ENCODE data around the gene FBXW4. TPM values are rescaled to one million over a fixed set of nuclear protein-coding genes. Genes with fewer than 3 reads are reported as not detected.

The FBXW4 gene
- total RNA-seq, 1 experiment from 2014 or later, result 38.2 TPM

DNA sequence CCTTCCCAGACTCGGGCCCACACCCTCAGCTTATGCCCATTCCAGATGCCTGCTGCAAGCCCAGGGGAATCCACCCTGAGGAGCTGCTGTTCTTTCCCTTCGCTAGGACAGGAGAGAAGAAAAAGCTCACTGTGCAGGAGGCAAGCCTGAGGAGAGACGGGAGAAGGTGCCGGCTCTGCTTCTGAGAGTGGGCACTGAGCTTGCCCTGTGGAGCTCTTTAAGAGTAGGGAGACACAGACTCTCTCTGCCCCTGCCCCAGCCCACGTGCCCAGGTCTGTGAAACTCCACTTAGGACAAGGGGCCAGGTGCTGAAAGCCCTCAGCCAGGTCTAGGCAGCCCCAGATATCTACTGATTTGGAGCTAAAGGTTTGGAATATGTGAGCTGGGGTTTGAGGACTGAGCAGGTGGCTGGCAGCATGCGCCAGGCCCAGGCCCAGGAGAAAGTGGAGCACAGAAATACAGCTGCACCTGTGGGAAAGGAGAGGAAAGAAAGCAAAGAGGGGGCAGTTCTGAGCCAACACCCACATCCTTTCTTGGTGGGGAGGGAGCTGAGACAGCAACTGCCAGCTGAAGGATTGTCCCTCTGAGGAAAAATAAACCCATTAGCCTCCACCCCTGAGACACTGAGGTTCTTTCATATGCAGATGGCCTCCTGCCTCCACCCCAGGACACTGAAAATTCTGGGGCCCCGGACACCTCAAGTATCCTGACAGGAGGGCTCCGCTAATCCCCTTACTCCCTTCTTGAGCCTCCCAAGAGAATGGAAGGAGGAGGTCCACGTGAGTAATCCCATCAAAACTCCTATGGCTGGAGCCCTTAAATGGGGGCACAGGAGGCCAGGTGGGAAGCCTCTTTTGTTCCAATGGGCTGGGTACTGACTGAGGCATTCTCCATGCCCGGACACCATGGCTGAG, 114.2 kb downstream of the FBXW4 start:
- Histone ChIP-seq H3K9me2 (ENCODE audit: insufficient read depth) (no peaks in the 10 kb centered on the region), H3K79me2 (ENCODE audit: low read depth) (no peaks in the 10 kb centered on the region), H3K4me3 (no peak overlapping the region), H3K27me3 (ENCODE audit: insufficient read depth, low read depth) (no peaks in the 10 kb centered on the region), H3K4me2 (no peak overlapping the region), H3K36me3 (ENCODE audit: low read depth) (no peaks in the 10 kb centered on the region), H3K9me3 (ENCODE audit: insufficient read depth, low read depth) (no peaks in the 10 kb centered on the region), H3F3A (ENCODE audit: insufficient read depth, low read depth) (no peaks in the 10 kb centered on the region), H3K27ac (no peak overlapping the region), H2AFZ (no peak overlapping the region), H4K20me1 (ENCODE audit: insufficient read depth) (no peaks in the 10 kb centered on the region), H3K4me1 (replicated peaks; ENCODE audit: insufficient read depth) (no peaks in the 10 kb centered on the region)
- CTCF ChIA-PET, result interaction anchor here (0.6 kb wide), 1 partner anchor 221 kb away, joined by 6 read pairs; no protein-coding TSS in a partner anchor
- no peak for DNase-seq
- POLR2A ChIA-PET (ENCODE audit: unreplicated experiment), result interaction anchor here (0.6 kb wide), 1 partner anchor 235 kb away, joined by 8 read pairs; no protein-coding TSS in a partner anchor
- no TSS peak for BruUV-seq (replicated peaks)
- intact Hi-C loops (cut with micrococcal nuclease; ENCODE audit: unreplicated experiment), result no loop called here
- TF ChIP-seq, protein P1, sequence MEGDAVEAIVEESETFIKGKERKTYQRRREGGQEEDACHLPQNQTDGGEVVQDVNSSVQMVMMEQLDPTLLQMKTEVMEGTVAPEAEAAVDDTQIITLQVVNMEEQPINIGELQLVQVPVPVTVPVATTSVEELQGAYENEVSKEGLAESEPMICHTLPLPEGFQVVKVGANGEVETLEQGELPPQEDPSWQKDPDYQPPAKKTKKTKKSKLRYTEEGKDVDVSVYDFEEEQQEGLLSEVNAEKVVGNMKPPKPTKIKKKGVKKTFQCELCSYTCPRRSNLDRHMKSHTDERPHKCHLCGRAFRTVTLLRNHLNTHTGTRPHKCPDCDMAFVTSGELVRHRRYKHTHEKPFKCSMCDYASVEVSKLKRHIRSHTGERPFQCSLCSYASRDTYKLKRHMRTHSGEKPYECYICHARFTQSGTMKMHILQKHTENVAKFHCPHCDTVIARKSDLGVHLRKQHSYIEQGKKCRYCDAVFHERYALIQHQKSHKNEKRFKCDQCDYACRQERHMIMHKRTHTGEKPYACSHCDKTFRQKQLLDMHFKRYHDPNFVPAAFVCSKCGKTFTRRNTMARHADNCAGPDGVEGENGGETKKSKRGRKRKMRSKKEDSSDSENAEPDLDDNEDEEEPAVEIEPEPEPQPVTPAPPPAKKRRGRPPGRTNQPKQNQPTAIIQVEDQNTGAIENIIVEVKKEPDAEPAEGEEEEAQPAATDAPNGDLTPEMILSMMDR (conservative IDR thresholded peaks at IDR 0.05), result no peak
- TF ChIP-seq EZH2 (IDR thresholded peaks at IDR 0.05; ENCODE audit: low read depth), result no peak

DNA sequence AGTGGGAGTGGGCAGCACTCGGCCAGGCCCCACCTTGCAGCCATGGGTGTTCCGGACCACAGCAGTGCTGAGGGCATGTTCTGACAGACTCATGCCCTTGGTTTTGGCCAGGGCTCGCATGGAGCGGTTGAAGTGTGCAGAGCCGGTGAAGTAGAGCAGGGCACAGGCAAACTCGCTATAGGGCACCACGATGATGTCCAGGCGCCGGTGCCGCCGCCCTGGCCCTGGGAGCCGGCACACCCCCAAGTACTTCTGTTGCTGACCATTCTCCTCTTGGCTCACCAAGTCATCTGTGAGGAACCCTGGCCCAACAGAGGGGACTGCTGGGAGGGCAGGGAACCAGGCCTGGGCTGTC, 115.5 kb downstream of the FBXW4 start:
- H3K27me3 ChIP-seq (ENCODE audit: insufficient read depth, low read depth), result no peaks in the 10 kb centered on the region
- H2AFZ ChIP-seq, result no peak overlapping the region
- no peak overlapping the region for H3K4me2 ChIP-seq
- no peaks in the 10 kb centered on the region for H3K4me1 ChIP-seq (replicated peaks; ENCODE audit: insufficient read depth)
- no peak for DNase-seq
- ChIA-PET POLR2A (ENCODE audit: unreplicated experiment) (no interaction called here), CTCF (no interaction called here)
- H4K20me1 ChIP-seq (ENCODE audit: insufficient read depth), result no peaks in the 10 kb centered on the region
- intact Hi-C loops (cut with micrococcal nuclease; ENCODE audit: unreplicated experiment), result loop anchor here (10.0 kb wide), 1 partner anchor 535 kb away; no protein-coding TSS in a partner anchor
- no peaks in the 10 kb centered on the region for H3K79me2 ChIP-seq (ENCODE audit: low read depth)
- TF ChIP-seq, protein P1 (conservative IDR thresholded peaks at IDR 0.05), result no peak
- TF ChIP-seq EZH2 (IDR thresholded peaks at IDR 0.05; ENCODE audit: low read depth), result no peak
- H3K9me3 ChIP-seq (ENCODE audit: insufficient read depth, low read depth), result no peaks in the 10 kb centered on the region
- no peak overlapping the region for H3K27ac ChIP-seq
- BruUV-seq (replicated peaks), result no TSS peak
- no peaks in the 10 kb centered on the region for H3F3A ChIP-seq (ENCODE audit: insufficient read depth, low read depth)
- no peak overlapping the region for H3K4me3 ChIP-seq
- H3K36me3 ChIP-seq (ENCODE audit: low read depth), result no peaks in the 10 kb centered on the region
- no peaks in the 10 kb centered on the region for H3K9me2 ChIP-seq (ENCODE audit: insufficient read depth)

DNA sequence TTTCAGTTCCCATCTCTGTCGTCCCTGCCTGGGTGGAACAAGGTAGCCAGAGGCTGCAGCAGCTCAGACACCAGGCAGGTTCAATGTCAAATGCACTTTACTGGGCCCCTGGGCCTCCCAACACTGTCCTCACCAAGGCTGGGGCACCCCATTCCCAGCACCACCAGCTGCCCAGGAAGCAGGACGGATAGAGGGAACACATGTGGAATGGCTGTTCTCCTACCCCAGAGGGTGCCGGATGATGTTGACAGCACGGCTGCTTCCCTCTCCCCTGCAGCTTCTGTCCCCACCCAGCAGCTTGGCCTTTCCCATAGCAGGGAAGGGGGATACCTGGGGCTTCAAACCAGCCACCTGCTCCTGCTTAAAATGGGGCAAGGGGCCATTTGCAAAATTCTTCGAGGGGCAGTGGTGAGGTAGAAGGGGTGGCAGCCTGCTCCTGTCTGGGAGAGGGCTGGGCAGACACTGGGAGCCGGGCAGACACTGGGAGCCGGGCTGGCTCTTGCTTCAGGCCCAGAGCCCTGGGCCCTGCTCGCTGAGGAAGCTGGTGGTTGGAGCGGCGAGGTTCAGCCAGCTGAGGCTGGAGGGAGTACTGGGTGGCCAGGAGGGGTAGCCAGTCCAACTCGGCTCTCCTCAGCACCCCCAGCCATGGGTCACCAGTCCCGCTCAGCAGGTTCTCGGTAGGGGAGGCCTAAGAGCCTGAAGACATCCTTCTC, 116.0 kb downstream of the FBXW4 start:
- H3K27ac ChIP-seq, result no peak overlapping the region
- no peak for TF ChIP-seq EZH2 (IDR thresholded peaks at IDR 0.05; ENCODE audit: low read depth)
- TF ChIP-seq, protein P1 (conservative IDR thresholded peaks at IDR 0.05), result no peak
- intact Hi-C loops (cut with micrococcal nuclease; ENCODE audit: unreplicated experiment), result loop anchor here (10.0 kb wide), 1 partner anchor 534 kb away; no protein-coding TSS in a partner anchor
- no peaks in the 10 kb centered on the region for H3K9me3 ChIP-seq (ENCODE audit: insufficient read depth, low read depth)
- H3K27me3 ChIP-seq (ENCODE audit: insufficient read depth, low read depth), result no peaks in the 10 kb centered on the region
- BruUV-seq (replicated peaks), result no TSS peak
- no peaks in the 10 kb centered on the region for H3K36me3 ChIP-seq (ENCODE audit: low read depth)
- no peaks in the 10 kb centered on the region for H3K9me2 ChIP-seq (ENCODE audit: insufficient read depth)
- H4K20me1 ChIP-seq (ENCODE audit: insufficient read depth), result no peaks in the 10 kb centered on the region
- H3K4me1 ChIP-seq (replicated peaks; ENCODE audit: insufficient read depth), result no peaks in the 10 kb centered on the region
- no peak overlapping the region for H3K4me2 ChIP-seq
- H2AFZ ChIP-seq, result no peak overlapping the region
- ChIA-PET CTCF (no interaction called here), POLR2A (ENCODE audit: unreplicated experiment) (no interaction called here)
- no peaks in the 10 kb centered on the region for H3F3A ChIP-seq (ENCODE audit: insufficient read depth, low read depth)
- no peak overlapping the region for H3K4me3 ChIP-seq
- no peaks in the 10 kb centered on the region for H3K79me2 ChIP-seq (ENCODE audit: low read depth)
- DNase-seq, result no peak
